Skin of body (tissue), 2 donors: ENCODE results near the gene MRGPRF. TPM values are rescaled to one million over a fixed set of nuclear protein-coding genes. Genes with fewer than 3 reads are reported as not detected.

Experiments used
- DNase-seq: peaks from one replicate; lab custom pipeline; 2025; lab: John Stamatoyannopoulos, UW
- total RNA-seq: library from RNA; depleted of rRNA; stranded (reverse); fragments of >200 nt; gene quantifications from one replicate; pipeline ENCODE4 v1.2.3, GENCODE V29; 2014

The MRGPRF gene
- total RNA-seq, 1 donor from 2014 or later: 13.0 TPM

GRCh38 chr11:68966894-68967780 is 45.9 kb downstream of the MRGPRF start:
- DNase-seq: no peak

- peak; percentile 62 for DNase-seq
These were observed 46.9 kb downstream of the MRGPRF start for GRCh38 chr11:68965901-68966853.

GRCh38 chr11:68963779-68964178 is 49.3 kb downstream of the MRGPRF start:
- DNase-seq: no peak

- DNase-seq: peak; percentile 30
These were observed 50.4 kb downstream of the MRGPRF start for GRCh38 chr11:68962527-68963250.

- DNase-seq: no peak
These were observed 51.8 kb downstream of the MRGPRF start for GRCh38 chr11:68961245-68961644.

GRCh38 chr11:68960294-68961071 is 52.6 kb downstream of the MRGPRF start:
- no peak for DNase-seq

GRCh38 chr11:68959465-68960293 is 53.4 kb downstream of the MRGPRF start:
- no peak for DNase-seq

- DNase-seq: no peak
These were observed 54.8 kb downstream of the MRGPRF start for GRCh38 chr11:68958211-68958610.

GRCh38 chr11:68956547-68957254 is 56.3 kb downstream of the MRGPRF start:
- DNase-seq: no peak

- DNase-seq: no peak
These were observed 56.9 kb downstream of the MRGPRF start for GRCh38 chr11:68956142-68956541.

GRCh38 chr11:68955607-68955958 is 57.5 kb downstream of the MRGPRF start:
- no peak for DNase-seq

- peak; percentile 8 for DNase-seq
These were observed 58.0 kb downstream of the MRGPRF start for GRCh38 chr11:68954836-68955606.

Other genes with a start within 250 kb of the MRGPRF start
- 13.6 TPM for gene CPT1A, start 171.3 kb downstream of the MRGPRF start, total RNA-seq
- 42.9 TPM for gene MRPL21, start 109.4 kb downstream of the MRGPRF start, total RNA-seq
- gene IGHMBP2, start 109.4 kb downstream of the MRGPRF start, total RNA-seq: 11.0 TPM
- not detected for gene MRGPRD, start 32.3 kb downstream of the MRGPRF start, total RNA-seq
- 8.6 TPM for gene TPCN2, start 35.7 kb upstream of the MRGPRF start, total RNA-seq
- 0.69 TPM for gene SMIM38, start 142.7 kb upstream of the MRGPRF start, total RNA-seq